Peyer's patch (tissue), 4 donors: ENCODE data around the gene GPAT3. TPM values are rescaled to one million over a fixed set of nuclear protein-coding genes. Genes with fewer than 3 reads are reported as not detected.
"Not testable (repeated sequence)": the region's sequence is repeated elsewhere in the genome, so short reads cannot be mapped to it uniquely, and the experiment has no call there.

Experiments used
- DNase-seq, 3 donors: peaks; one replicate each; pipeline ENCODE4 v3.0.0-alpha.2; 2017 to 2019
- H3K27ac ChIP-seq, 4 donors: fragments of 200-600 bp; sonication (generic); one replicate each; pipeline ENCODE4 v1.5.1; 2016 to 2019
- H3K27me3 ChIP-seq, 2 donors: fragments of 200-600 bp; sonication (generic); one replicate each; pipeline ENCODE4 v1.5.1; 2019
- H3K36me3 ChIP-seq, 3 donors: fragments of 200-600 bp; sonication (generic); one replicate each; pipeline ENCODE4 v1.5.1; 2016 to 2019
- H3K4me1 ChIP-seq, 4 donors: fragments of 200-600 bp; sonication (generic); one replicate each; pipeline ENCODE4 v1.5.1; 2016 to 2019
- H3K4me3 ChIP-seq, 4 donors: fragments of 200-600 bp; sonication (generic); 1 replicate in 3 of 4; 2 replicates in 1 of 4; pipeline ENCODE4 v1.5.1; 2016 to 2019; ENCODE audit warnings: mild to moderate bottlenecking in 1 of 4
- H3K9me3 ChIP-seq, 4 donors: fragments of 200-600 bp; sonication (generic); one replicate each; pipeline ENCODE4 v1.5.1; 2016 to 2019; ENCODE audit warnings: mild to moderate bottlenecking in 1 of 4
- POLR2A ChIP-seq, 2 donors: fragments of 450-650 bp; IDR thresholded peaks; one replicate each; pipeline ENCODE4 v1.5.1; 2017; ENCODE audit warnings: antibody characterized with exemption in 2 of 2, mild to moderate bottlenecking in 2 of 2, moderate library complexity in 2 of 2
- total RNA-seq, 4 donors: library from RNA; depleted of rRNA; stranded (reverse); fragments of >200 nt; gene quantifications; one replicate each; pipeline ENCODE4 v1.1.0, GENCODE V29; 2016
- TF ChIP-seq, protein P1 (sequence below), 6 experiments: fragments of 450-650 bp in 4 of 6; fragments of 200-600 bp in 2 of 6; sonication (generic) in 1 of 6; IDR thresholded peaks; one replicate each; pipeline ENCODE4 v1.5.1; 2017 to 2019; ENCODE audit warnings: antibody characterized with exemption in 6 of 6, mild to moderate bottlenecking in 3 of 6, moderate library complexity in 1 of 6

GPAT3 gene
- 10 to 100 TPM in 3 of 4 donors, 1 to 10 TPM in 1; 7.4 to 86.0 (median 51.8) TPM for total RNA-seq

- peaks cover 0 to 14% (median 0%) of the 10 kb centered on the region in 4 donors for H3K4me1 ChIP-seq
- H3K27ac ChIP-seq, result peak within 1 kb of the TSS; percentile 64 to 89 (median 78)
- no peaks in the 10 kb centered on the region for H3K9me3 ChIP-seq
- H3K27me3 ChIP-seq, result no peaks in the 10 kb centered on the region
- DNase-seq, result peak; percentile 35 to 96 (median 93)
- TF ChIP-seq, protein P1, sequence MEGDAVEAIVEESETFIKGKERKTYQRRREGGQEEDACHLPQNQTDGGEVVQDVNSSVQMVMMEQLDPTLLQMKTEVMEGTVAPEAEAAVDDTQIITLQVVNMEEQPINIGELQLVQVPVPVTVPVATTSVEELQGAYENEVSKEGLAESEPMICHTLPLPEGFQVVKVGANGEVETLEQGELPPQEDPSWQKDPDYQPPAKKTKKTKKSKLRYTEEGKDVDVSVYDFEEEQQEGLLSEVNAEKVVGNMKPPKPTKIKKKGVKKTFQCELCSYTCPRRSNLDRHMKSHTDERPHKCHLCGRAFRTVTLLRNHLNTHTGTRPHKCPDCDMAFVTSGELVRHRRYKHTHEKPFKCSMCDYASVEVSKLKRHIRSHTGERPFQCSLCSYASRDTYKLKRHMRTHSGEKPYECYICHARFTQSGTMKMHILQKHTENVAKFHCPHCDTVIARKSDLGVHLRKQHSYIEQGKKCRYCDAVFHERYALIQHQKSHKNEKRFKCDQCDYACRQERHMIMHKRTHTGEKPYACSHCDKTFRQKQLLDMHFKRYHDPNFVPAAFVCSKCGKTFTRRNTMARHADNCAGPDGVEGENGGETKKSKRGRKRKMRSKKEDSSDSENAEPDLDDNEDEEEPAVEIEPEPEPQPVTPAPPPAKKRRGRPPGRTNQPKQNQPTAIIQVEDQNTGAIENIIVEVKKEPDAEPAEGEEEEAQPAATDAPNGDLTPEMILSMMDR (IDR thresholded peaks at IDR 0.05), result peak in 1 of 6 experiments; percentile 12
- peak; percentile 84 to 89 for TF ChIP-seq POLR2A (IDR thresholded peaks at IDR 0.05)
- H3K4me3 ChIP-seq, result peak within 1 kb of the TSS; percentile 56 to 81 (median 65)
- no peaks in the 10 kb centered on the region for H3K36me3 ChIP-seq
Observed at GRCh38 chr4:83535520-83536361, at the start of gene GPAT3. GPAT3 (plus strand) TSS chr4:83536108; CDS start chr4:83536623, 515 bp downstream.

GRCh38 chr4:83486457-83487129, 49.3 kb upstream of the GPAT3 start:
- H3K27ac ChIP-seq, result no peak overlapping the region
- no peaks in the 10 kb centered on the region for H3K9me3 ChIP-seq
- no peak overlapping the region for H3K4me3 ChIP-seq
- no peaks in the 10 kb centered on the region for H3K36me3 ChIP-seq
- peaks cover 0 to 9% (median 0%) of the 10 kb centered on the region in 4 donors for H3K4me1 ChIP-seq
- no peak for DNase-seq
- TF ChIP-seq, protein P1 (IDR thresholded peaks at IDR 0.05), result no peak
- no peak for TF ChIP-seq POLR2A (IDR thresholded peaks at IDR 0.05)
- no peaks in the 10 kb centered on the region for H3K27me3 ChIP-seq

DNA sequence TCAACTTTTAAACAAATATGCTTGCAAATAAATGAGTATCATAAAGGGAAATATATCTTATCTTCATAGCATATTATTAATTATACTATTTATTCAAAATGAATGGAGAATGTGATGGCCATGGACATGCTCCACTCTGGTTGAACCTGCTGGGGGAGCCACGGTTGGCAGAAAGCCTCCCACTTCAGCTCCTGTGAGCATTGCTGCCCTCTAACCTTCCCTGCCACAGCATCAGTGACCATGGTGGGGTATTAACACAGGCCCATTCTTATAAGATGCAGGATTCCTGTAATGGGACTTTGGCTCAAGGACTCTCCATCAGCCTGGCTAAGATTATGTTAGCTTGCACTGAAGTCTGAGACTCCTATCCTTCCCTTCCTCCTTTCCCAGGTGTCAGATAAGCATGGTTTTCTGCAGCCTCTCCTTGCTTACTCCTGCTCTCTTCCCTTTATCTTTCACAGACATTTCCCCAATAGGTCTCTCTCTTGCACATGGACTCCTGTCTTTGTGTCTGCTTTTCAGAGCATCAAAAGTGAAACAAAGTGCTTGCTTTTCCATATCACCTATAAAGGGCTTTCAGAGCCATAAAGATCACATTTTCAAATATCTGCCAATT, 46.1 kb upstream of the GPAT3 start:
- Histone ChIP-seq H3K9me3 (no peaks in the 10 kb centered on the region), H3K36me3 (no peaks in the 10 kb centered on the region), H3K27me3 (no peaks in the 10 kb centered on the region), H3K4me1 (peaks cover 0 to 4% (median 0%) of the 10 kb centered on the region in 4 donors), H3K27ac (no peak overlapping the region), H3K4me3 (no peak overlapping the region)
- no peak for DNase-seq
- no peak for TF ChIP-seq POLR2A (IDR thresholded peaks at IDR 0.05)
- TF ChIP-seq, protein P1 (IDR thresholded peaks at IDR 0.05), result no peak

DNA sequence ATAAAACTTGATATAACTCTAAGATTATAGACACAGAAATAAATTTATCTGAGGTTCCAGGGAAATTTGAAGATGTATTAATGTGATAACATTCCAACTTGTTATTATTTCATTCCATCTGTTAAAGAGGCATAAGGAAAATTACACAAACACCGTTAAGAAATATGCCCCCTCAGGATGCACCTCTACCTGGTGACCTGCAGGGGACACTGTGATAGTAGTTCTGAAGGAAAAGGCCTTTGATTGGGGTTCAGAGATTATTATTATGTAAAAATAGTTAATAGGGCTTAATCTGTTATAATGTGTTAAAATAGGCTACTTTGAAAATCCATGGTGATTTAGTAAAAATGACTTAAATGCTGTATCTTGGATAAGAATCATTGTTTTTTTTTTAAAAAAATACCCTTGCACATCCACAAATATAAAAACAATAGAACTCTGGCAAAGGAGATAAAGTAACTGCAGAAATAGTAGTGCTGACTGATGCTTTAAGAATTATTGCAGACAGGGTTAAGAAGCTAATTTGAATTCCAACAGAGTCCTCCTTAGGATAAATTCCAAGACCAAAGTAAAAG, 44.9 kb upstream of the GPAT3 start:
- TF ChIP-seq POLR2A (IDR thresholded peaks at IDR 0.05), result no peak
- TF ChIP-seq, protein P1 (IDR thresholded peaks at IDR 0.05), result peak; percentile 41 to 76 (median 63)
- Histone ChIP-seq H3K4me3 (no peak overlapping the region), H3K27me3 (no peaks in the 10 kb centered on the region), H3K4me1 (no peaks in the 10 kb centered on the region), H3K27ac (no peak overlapping the region), H3K9me3 (no peaks in the 10 kb centered on the region), H3K36me3 (no peaks in the 10 kb centered on the region)
- DNase-seq, result peak in 1 of 3 donors; percentile 55

- H3K9me3 ChIP-seq, H3K27ac ChIP-seq, DNase-seq, H3K4me1 ChIP-seq, H3K27me3 ChIP-seq, H3K36me3 ChIP-seq, H3K4me3 ChIP-seq: not testable (repeated sequence)
Observed at GRCh38 chr4:83496085-83496917, 39.6 kb upstream of the GPAT3 start.
